Keratinocyte (primary cell): ENCODE data around the gene GJC3.

Source experiments
- EZH2 ChIP-seq: IDR thresholded peaks from one replicate; pipeline ENCODE4 v1.6.1; 2012; ENCODE audit warnings: inconsistent platforms, mild to moderate bottlenecking, low read length, moderate library complexity
- TF ChIP-seq, protein P1 (sequence below), 3 experiments: IDR thresholded peaks in 1 of 3; conservative IDR thresholded peaks in 1 of 3; optimal IDR thresholded peaks in 1 of 3; 2 replicates in 2 of 3; 3 replicates in 1 of 3; pipeline versions ENCODE3 to v1.5.1; 2011; ENCODE audit warnings: low read length in 3 of 3, mild to moderate bottlenecking in 3 of 3, moderate library complexity in 2 of 3, control low read depth in 1 of 3, inconsistent platforms in 1 of 3; ENCODE audit not compliant: insufficient read depth in 2 of 3; ENCODE audit errors: extremely low read depth in 1 of 3

- TF ChIP-seq EZH2, result no peak
- TF ChIP-seq, protein P1, sequence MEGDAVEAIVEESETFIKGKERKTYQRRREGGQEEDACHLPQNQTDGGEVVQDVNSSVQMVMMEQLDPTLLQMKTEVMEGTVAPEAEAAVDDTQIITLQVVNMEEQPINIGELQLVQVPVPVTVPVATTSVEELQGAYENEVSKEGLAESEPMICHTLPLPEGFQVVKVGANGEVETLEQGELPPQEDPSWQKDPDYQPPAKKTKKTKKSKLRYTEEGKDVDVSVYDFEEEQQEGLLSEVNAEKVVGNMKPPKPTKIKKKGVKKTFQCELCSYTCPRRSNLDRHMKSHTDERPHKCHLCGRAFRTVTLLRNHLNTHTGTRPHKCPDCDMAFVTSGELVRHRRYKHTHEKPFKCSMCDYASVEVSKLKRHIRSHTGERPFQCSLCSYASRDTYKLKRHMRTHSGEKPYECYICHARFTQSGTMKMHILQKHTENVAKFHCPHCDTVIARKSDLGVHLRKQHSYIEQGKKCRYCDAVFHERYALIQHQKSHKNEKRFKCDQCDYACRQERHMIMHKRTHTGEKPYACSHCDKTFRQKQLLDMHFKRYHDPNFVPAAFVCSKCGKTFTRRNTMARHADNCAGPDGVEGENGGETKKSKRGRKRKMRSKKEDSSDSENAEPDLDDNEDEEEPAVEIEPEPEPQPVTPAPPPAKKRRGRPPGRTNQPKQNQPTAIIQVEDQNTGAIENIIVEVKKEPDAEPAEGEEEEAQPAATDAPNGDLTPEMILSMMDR (optimal IDR thresholded peaks at IDR 0.05 in 1 of 3, IDR thresholded peaks at IDR 0.05 in 1 of 3, conservative IDR thresholded peaks at IDR 0.05 in 1 of 3; ENCODE audit: extremely low read depth in 1 of 3, insufficient read depth in 2 of 3, low read length in 3 of 3), result no peak
Observed at GRCh38 chr7:99971242-99971641, 41.8 kb upstream of the GJC3 start.
